Naive thymus-derived CD4-positive, alpha-beta T cell (primary cell): ENCODE results near the gene FAM217A. TPM values are rescaled to one million over a fixed set of nuclear protein-coding genes. Genes with fewer than 3 reads are reported as not detected.
"Not testable (repeated sequence)": the region's sequence is repeated elsewhere in the genome, so short reads cannot be mapped to it uniquely, and the experiment has no call there.

Source experiments
- ATAC-seq: fragments of 150-1000 bp; cut with Tn5 transposase; 2 replicates; pipeline ENCODE4 v1.10.0; 2021; ENCODE audit warnings: mild to moderate bottlenecking, moderate library complexity
- CTCF ChIA-PET: fragments of 350-600 bp; sonication (Branson Sonifier 250); formaldehyde crosslinking; loops from one replicate; lab custom pipeline; 2021; ENCODE audit warnings: antibody characterized with exemption; lab: Charles Lee
- POLR2A ChIA-PET: fragments of 350-600 bp; sonication (Branson Sonifier 250); formaldehyde crosslinking; loops from one replicate; lab custom pipeline; 2021; ENCODE audit warnings: antibody characterized with exemption, inconsistent platforms; lab: Charles Lee
- DNase-seq, 9 donors: peaks; one replicate each; pipeline versions ENCODE4 v3.0.0 to v3.0.0-alpha.2; 2020 to 2022; ENCODE audit warnings: mixed read lengths in 1 of 9
- H3K27ac ChIP-seq: one replicate; pipeline ENCODE4 v1.7.0; 2013; ENCODE audit warnings: mild to moderate bottlenecking, low read depth, low read length, moderate library complexity
- H3K27me3 ChIP-seq, 2 donors: one replicate each; pipeline ENCODE4 v1.7.0; 2013; ENCODE audit warnings: low read length in 2 of 2, mild to moderate bottlenecking in 2 of 2, moderate library complexity in 2 of 2; ENCODE audit not compliant: control insufficient read depth in 2 of 2, insufficient read depth in 2 of 2
- H3K36me3 ChIP-seq, 3 experiments: 1 replicate in 2 of 3; 2 replicates in 1 of 3; pipeline ENCODE4 v1.7.0; 2013; ENCODE audit warnings: low read length in 3 of 3, mild to moderate bottlenecking in 3 of 3, moderate library complexity in 1 of 3; ENCODE audit not compliant: insufficient read depth in 3 of 3, control insufficient read depth in 2 of 3
- H3K4me1 ChIP-seq, 2 donors: one replicate each; pipeline ENCODE4 v1.7.0; 2013; ENCODE audit warnings: low read length in 2 of 2, mild to moderate bottlenecking in 2 of 2, moderate library complexity in 1 of 2; ENCODE audit not compliant: control insufficient read depth in 2 of 2, insufficient read depth in 2 of 2
- H3K4me3 ChIP-seq: 2 replicates; pipeline ENCODE4 v1.7.0; 2013; ENCODE audit warnings: mild to moderate bottlenecking, low read length
- H3K9me3 ChIP-seq, 3 experiments: 1 replicate in 2 of 3; 2 replicates in 1 of 3; pipeline ENCODE4 v1.7.0; 2013; ENCODE audit warnings: low read length in 3 of 3; ENCODE audit not compliant: control insufficient read depth in 2 of 3
- H3K27ac Mint-ChIP-seq, 9 donors: one replicate each; pipeline ENCODE4 v1.8.0; 2020 to 2022; ENCODE audit warnings: mixed read lengths in 9 of 9, mild to moderate bottlenecking in 8 of 9, moderate library complexity in 5 of 9, inconsistent platforms in 2 of 9
- H3K27me3 Mint-ChIP-seq, 5 donors: one replicate each; pipeline ENCODE4 v1.8.0; 2021 to 2022; ENCODE audit warnings: mixed read lengths in 5 of 5, mild to moderate bottlenecking in 1 of 5
- H3K36me3 Mint-ChIP-seq, 5 donors: one replicate each; pipeline ENCODE4 v1.8.0; 2020 to 2022; ENCODE audit warnings: mixed read lengths in 5 of 5, mild to moderate bottlenecking in 3 of 5, inconsistent platforms in 1 of 5
- H3K4me1 Mint-ChIP-seq, 7 donors: one replicate each; pipeline ENCODE4 v1.8.0; 2020 to 2022; ENCODE audit warnings: mixed read lengths in 7 of 7, mild to moderate bottlenecking in 3 of 7, inconsistent platforms in 1 of 7
- H3K4me3 Mint-ChIP-seq, 10 donors: one replicate each; pipeline ENCODE4 v1.8.0; 2020 to 2022; ENCODE audit warnings: mild to moderate bottlenecking in 10 of 10, mixed read lengths in 10 of 10, moderate library complexity in 6 of 10, inconsistent platforms in 2 of 10
- H3K9me3 Mint-ChIP-seq, 11 donors: one replicate each; pipeline ENCODE4 v1.8.0; 2020 to 2022; ENCODE audit warnings: mixed read lengths in 11 of 11, mild to moderate bottlenecking in 4 of 11, inconsistent platforms in 1 of 11, moderate library complexity in 1 of 11
- intact Hi-C, 2 donors: fragments of 100-400 bp; cut with micrococcal nuclease; formaldehyde crosslinking; loops; one replicate each; pipeline ENCODE4 v1.15.1; 2023
- polyA plus RNA-seq, 2 donors: library from polyadenylated mRNA; unstranded; fragments of 300-500 nt; fragmentation: Illumina TruSeq; gene quantifications; one replicate each; pipeline ENCODE4 v1.2.3, GENCODE V29; 2021
- total RNA-seq, 6 experiments: library from RNA in 5 of 6; stranded (reverse) in 5 of 6; gene quantifications; 1 replicate in 5 of 6; 2 replicates in 1 of 6; pipeline ENCODE4 v1.2.3 and lab custom pipeline; 2021 to 2026

The FAM217A gene
- total and polyA plus RNA-seq, 7 experiments from 2014 or later, result 0.16 TPM; not detected in 6

- Histone ChIP-seq H3K9me3 (peaks cover 0 to 13% (median 0%) of the 10 kb centered on the region in 3 experiments), H3K27me3 (no peaks in the 10 kb centered on the region), H3K4me3 (no peak overlapping the region), H3K36me3 (peaks cover 0 to 43% (median 0%) of the 10 kb centered on the region in 3 experiments), H3K4me1 (no peaks in the 10 kb centered on the region), H3K27ac (no peak overlapping the region)
- Mint-ChIP-seq H3K9me3 (peaks cover 0 to 38% (median 15%) of the 10 kb centered on the region in 11 donors), H3K27me3 (peaks cover 0 to 25% (median 0%) of the 10 kb centered on the region in 5 donors), H3K36me3 (peaks cover 21 to 55% (median 49%) of the 10 kb centered on the region in 5 donors), H3K4me3 (no peak overlapping the region), H3K27ac (no peak overlapping the region), H3K4me1 (peaks cover 0 to 4% (median 0%) of the 10 kb centered on the region in 7 donors)
- intact Hi-C loops, result no loop called here
- CTCF ChIA-PET, result interaction anchor here (1.0 kb wide), 1 partner anchor 39 kb away, joined by 3 read pairs; no protein-coding TSS in a partner anchor
- ATAC-seq (no peak), DNase-seq (no peak)
- POLR2A ChIA-PET, result no interaction called here
Observed at GRCh38 chr6:4114123-4114522, 35.2 kb upstream of the FAM217A start.

GRCh38 chr6:4113649-4114048, 34.7 kb upstream of the FAM217A start:
- Mint-ChIP-seq H3K9me3 (peaks cover 0 to 38% (median 15%) of the 10 kb centered on the region in 11 donors), H3K36me3 (peaks cover 21 to 53% (median 47%) of the 10 kb centered on the region in 5 donors), H3K27ac (no peak overlapping the region), H3K27me3 (peaks cover 0 to 28% (median 0%) of the 10 kb centered on the region in 5 donors), H3K4me1 (peaks cover 0 to 4% (median 0%) of the 10 kb centered on the region in 7 donors), H3K4me3 (no peak overlapping the region)
- Histone ChIP-seq H3K27me3 (no peaks in the 10 kb centered on the region), H3K27ac (no peak overlapping the region), H3K4me3 (no peak overlapping the region), H3K4me1 (no peaks in the 10 kb centered on the region), H3K36me3 (peaks cover 0 to 39% (median 0%) of the 10 kb centered on the region in 3 experiments), H3K9me3 (peaks cover 0 to 13% (median 0%) of the 10 kb centered on the region in 3 experiments)
- intact Hi-C loops, result no loop called here
- POLR2A ChIA-PET, result no interaction called here
- ATAC-seq (no peak), DNase-seq (no peak)
- CTCF ChIA-PET, result no interaction called here

- no peak overlapping the region for H3K27ac ChIP-seq
- peaks cover 0 to 26% (median 0%) of the 10 kb centered on the region in 3 experiments for H3K36me3 ChIP-seq
- H3K9me3 Mint-ChIP-seq, result peaks cover 0 to 38% (median 15%) of the 10 kb centered on the region in 11 donors
- ChIA-PET CTCF (interaction anchor here (0.7 kb wide), 1 partner anchor 374 kb away, joined by 7 read pairs; no protein-coding TSS in a partner anchor), POLR2A (interaction anchor here (0.8 kb wide), 1 partner anchor 159 kb away, joined by 4 read pairs; no protein-coding TSS in a partner anchor)
- H3K4me3 Mint-ChIP-seq, result no peak overlapping the region
- no peaks in the 10 kb centered on the region for H3K4me1 ChIP-seq
- H3K9me3 ChIP-seq, result peaks cover 0 to 13% (median 0%) of the 10 kb centered on the region in 3 experiments
- DNase-seq (no peak), ATAC-seq (no peak)
- H3K4me3 ChIP-seq, result no peak overlapping the region
- intact Hi-C loops, result no loop called here
- no peaks in the 10 kb centered on the region for H3K27me3 ChIP-seq
- H3K4me1 Mint-ChIP-seq, result peaks cover 0 to 2% (median 0%) of the 10 kb centered on the region in 7 donors
- no peak overlapping the region for H3K27ac Mint-ChIP-seq
- peaks cover 21 to 41% (median 35%) of the 10 kb centered on the region in 5 donors for H3K36me3 Mint-ChIP-seq
- H3K27me3 Mint-ChIP-seq, result peaks cover 0 to 37% (median 0%) of the 10 kb centered on the region in 5 donors
Observed at GRCh38 chr6:4112366-4112765, 33.4 kb upstream of the FAM217A start.

- peaks cover 5 to 16% (median 10%) of the 10 kb centered on the region in 5 donors for H3K36me3 Mint-ChIP-seq
- H3K27ac Mint-ChIP-seq, H3K27ac ChIP-seq, H3K4me1 Mint-ChIP-seq, H3K27me3 ChIP-seq, H3K4me3 ChIP-seq, DNase-seq, H3K4me1 ChIP-seq, H3K36me3 ChIP-seq, POLR2A ChIA-PET, CTCF ChIA-PET, intact Hi-C loops, ATAC-seq, H3K4me3 Mint-ChIP-seq: not testable (repeated sequence)
- peaks cover 0 to 27% (median 15%) of the 10 kb centered on the region in 11 donors for H3K9me3 Mint-ChIP-seq
- H3K9me3 ChIP-seq, result peaks cover 0 to 13% (median 0%) of the 10 kb centered on the region in 3 experiments
- peaks cover 0 to 53% (median 0%) of the 10 kb centered on the region in 5 donors for H3K27me3 Mint-ChIP-seq
Observed at GRCh38 chr6:4109363-4109815, 30.5 kb upstream of the FAM217A start.

GRCh38 chr6:4108561-4109093, 29.7 kb upstream of the FAM217A start:
- peaks cover 2 to 9% (median 4%) of the 10 kb centered on the region in 5 donors for H3K36me3 Mint-ChIP-seq
- intact Hi-C loops, result no loop called here
- CTCF ChIA-PET, result no interaction called here
- H3K27me3 Mint-ChIP-seq, result peaks cover 0 to 53% (median 0%) of the 10 kb centered on the region in 5 donors
- ATAC-seq, result no peak
- no peak overlapping the region for H3K4me3 Mint-ChIP-seq
- peaks cover 0 to 19% (median 11%) of the 10 kb centered on the region in 11 donors for H3K9me3 Mint-ChIP-seq
- no peaks in the 10 kb centered on the region for H3K4me1 ChIP-seq
- no peak overlapping the region for H3K27ac ChIP-seq
- no peak overlapping the region for H3K4me3 ChIP-seq
- peaks cover 0 to 2% (median 0%) of the 10 kb centered on the region in 7 donors for H3K4me1 Mint-ChIP-seq
- peaks cover 0 to 13% (median 0%) of the 10 kb centered on the region in 3 experiments for H3K9me3 ChIP-seq
- no peaks in the 10 kb centered on the region for H3K36me3 ChIP-seq
- POLR2A ChIA-PET, result no interaction called here
- H3K27ac Mint-ChIP-seq, result no peak overlapping the region
- H3K27me3 ChIP-seq, result no peaks in the 10 kb centered on the region
- DNase-seq, result no peak

- POLR2A ChIA-PET, result no interaction called here
- Histone ChIP-seq H3K9me3 (peaks cover 0 to 6% (median 0%) of the 10 kb centered on the region in 3 experiments), H3K36me3 (no peaks in the 10 kb centered on the region), H3K27ac (no peak overlapping the region), H3K4me1 (no peaks in the 10 kb centered on the region), H3K27me3 (no peaks in the 10 kb centered on the region), H3K4me3 (no peak overlapping the region)
- no peak overlapping the region for H3K4me3 Mint-ChIP-seq
- H3K27ac Mint-ChIP-seq, result no peak overlapping the region
- intact Hi-C loops, result no loop called here
- CTCF ChIA-PET, result no interaction called here
- H3K4me1 Mint-ChIP-seq, result peaks cover 0 to 2% (median 0%) of the 10 kb centered on the region in 7 donors
- H3K27me3 Mint-ChIP-seq, result peaks cover 0 to 53% (median 0%) of the 10 kb centered on the region in 5 donors
- peaks cover 0 to 13% (median 7%) of the 10 kb centered on the region in 11 donors for H3K9me3 Mint-ChIP-seq
- H3K36me3 Mint-ChIP-seq, result peaks cover 0 to 5% (median 4%) of the 10 kb centered on the region in 5 donors
- no peak for ATAC-seq
- no peak for DNase-seq
Observed at GRCh38 chr6:4107873-4108272, 28.9 kb upstream of the FAM217A start.
